ENCODE results near the gene LPO. TPM values are rescaled to one million over a fixed set of nuclear protein-coding genes. Genes with fewer than 3 reads are reported as not detected.

Gene LPO
- total RNA-seq, 6 experiments from 2014 or later, result not detected

DNA sequence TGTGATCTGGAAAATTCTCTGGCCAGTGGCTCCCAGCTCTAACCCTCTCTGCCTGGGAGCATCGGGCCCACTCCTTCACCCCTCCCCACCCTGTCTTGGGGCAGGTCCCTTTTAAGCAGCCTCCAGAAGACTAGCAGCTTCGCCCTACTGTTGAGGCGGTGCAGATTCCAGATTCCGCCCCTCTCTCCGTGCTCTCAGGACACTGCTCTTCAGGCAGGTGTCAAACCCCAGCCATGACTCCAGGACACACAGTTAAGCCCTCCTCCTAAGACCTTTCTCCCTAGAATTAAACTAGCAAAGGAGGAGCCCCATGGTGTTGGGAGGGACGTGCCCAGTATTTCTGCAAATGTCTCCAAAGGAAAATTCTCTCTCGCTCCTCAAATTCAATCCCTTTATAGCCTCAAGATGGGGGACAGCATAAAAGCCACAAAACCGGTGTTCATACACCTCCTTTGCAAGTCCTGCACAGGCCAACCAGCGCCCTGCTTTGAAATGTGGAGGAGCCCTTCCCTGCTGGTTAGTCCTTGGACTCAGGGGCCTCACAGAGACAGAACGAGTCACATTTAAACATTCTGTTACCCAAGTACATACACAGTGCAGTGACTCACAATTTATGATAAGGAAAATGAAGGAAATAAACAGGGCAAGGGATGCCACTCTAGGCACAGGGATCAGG is 7.2 kb downstream of the LPO start:
- DNase-seq, result no peak
- TF ChIP-seq CTCF (IDR thresholded peaks at IDR 0.05), result no peak
- no peaks in the 10 kb centered on the region for H3K9me3 Mint-ChIP-seq
- H3K4me1 Mint-ChIP-seq (ENCODE audit: low read depth), result no peaks in the 10 kb centered on the region
- peaks cover 45% of the 10 kb centered on the region for H3K27me3 Mint-ChIP-seq (ENCODE audit: insufficient read depth)
- no peak overlapping the region for H3K27ac Mint-ChIP-seq
- H3K4me3 Mint-ChIP-seq, result no peak overlapping the region
- H3K36me3 Mint-ChIP-seq (ENCODE audit: low read depth), result no peaks in the 10 kb centered on the region

- Mint-ChIP-seq H3K27ac (no peak overlapping the region), H3K27me3 (ENCODE audit: insufficient read depth) (peaks cover 50% of the 10 kb centered on the region), H3K4me1 (ENCODE audit: low read depth) (no peaks in the 10 kb centered on the region), H3K36me3 (ENCODE audit: low read depth) (no peaks in the 10 kb centered on the region), H3K9me3 (no peaks in the 10 kb centered on the region), H3K4me3 (no peak overlapping the region)
- DNase-seq, result no peak
- no peak for TF ChIP-seq CTCF (IDR thresholded peaks at IDR 0.05)
Measured at GRCh38 chr17:58246104-58246740, 7.8 kb downstream of the LPO start.

DNA sequence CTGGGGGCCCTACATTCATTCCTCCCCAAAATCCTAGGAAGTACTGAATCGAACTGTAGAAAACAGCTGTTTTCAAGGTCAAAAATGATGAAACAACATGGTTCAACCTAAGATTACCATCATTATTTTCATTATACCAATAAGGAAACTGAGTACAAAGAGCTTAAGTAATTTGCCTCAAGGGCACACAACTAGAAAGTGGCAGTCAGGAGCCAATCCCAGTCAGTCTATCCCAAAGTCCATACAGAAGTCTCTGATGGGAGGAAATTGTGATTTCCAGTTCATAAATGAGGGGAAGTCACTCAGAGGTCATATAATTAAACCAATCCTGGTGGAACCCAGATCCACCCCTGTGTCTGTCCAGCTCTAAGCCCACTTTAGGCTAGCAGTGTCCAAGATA is 8.4 kb downstream of the LPO start:
- H3K4me1 Mint-ChIP-seq (ENCODE audit: low read depth), result no peaks in the 10 kb centered on the region
- no peak overlapping the region for H3K4me3 Mint-ChIP-seq
- DNase-seq, result no peak
- TF ChIP-seq CTCF (IDR thresholded peaks at IDR 0.05), result no peak
- no peaks in the 10 kb centered on the region for H3K36me3 Mint-ChIP-seq (ENCODE audit: low read depth)
- no peaks in the 10 kb centered on the region for H3K9me3 Mint-ChIP-seq
- no peak overlapping the region for H3K27ac Mint-ChIP-seq
- H3K27me3 Mint-ChIP-seq (ENCODE audit: insufficient read depth), result peaks cover 46% of the 10 kb centered on the region

DNA sequence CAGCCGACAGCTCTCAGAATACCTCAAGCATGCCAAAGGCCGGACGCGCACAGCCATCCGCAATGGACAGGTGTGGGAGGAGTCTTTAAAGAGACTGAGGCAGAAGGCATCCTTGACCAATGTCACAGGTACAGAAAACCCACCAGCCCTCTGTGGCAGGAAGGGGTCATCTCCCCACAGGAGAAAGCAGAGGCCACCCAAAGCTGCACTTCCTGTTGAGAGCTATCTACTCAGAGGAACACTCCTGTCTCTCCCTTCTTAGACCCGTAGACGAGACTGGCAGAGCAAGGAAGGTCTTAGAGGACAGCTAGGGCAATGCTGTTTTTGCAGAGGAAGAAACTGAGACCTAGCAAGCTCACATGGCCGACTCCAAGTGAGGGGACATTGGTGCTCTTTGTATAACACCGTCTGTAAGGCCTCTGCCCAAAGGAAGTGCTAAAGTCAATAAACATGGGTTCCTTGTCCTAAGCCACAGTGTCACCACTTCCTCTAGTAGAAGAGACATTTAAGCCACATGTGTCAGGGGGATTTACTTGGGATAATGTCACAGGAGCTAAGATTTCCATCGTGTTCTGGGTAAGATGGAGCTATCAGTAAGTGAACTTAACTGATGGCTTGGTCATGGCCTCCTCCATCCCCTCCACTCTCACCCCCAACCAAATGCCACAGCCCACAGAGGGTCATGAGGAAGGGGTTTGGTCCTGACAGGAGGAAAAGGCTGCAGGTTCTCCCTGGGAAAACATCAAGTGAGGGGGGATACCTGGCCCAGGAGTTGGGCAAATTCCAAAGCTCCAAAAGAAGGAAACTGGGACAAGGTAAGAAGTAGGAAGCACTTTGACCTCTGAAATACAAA is 9.4 kb downstream of the LPO start:
- Mint-ChIP-seq H3K36me3 (ENCODE audit: low read depth) (no peaks in the 10 kb centered on the region), H3K4me1 (ENCODE audit: low read depth) (no peaks in the 10 kb centered on the region), H3K9me3 (no peaks in the 10 kb centered on the region), H3K4me3 (no peak overlapping the region), H3K27me3 (ENCODE audit: insufficient read depth) (peaks cover 46% of the 10 kb centered on the region), H3K27ac (no peak overlapping the region)
- DNase-seq, result no peak
- TF ChIP-seq CTCF (IDR thresholded peaks at IDR 0.05), result no peak

GRCh38 chr17:58248955-58249269 is 10.5 kb downstream of the LPO start:
- peaks cover 38% of the 10 kb centered on the region for H3K27me3 Mint-ChIP-seq (ENCODE audit: insufficient read depth)
- H3K4me3 Mint-ChIP-seq, result no peak overlapping the region; the same call in 1 of the 2 replicates
- H3K27ac Mint-ChIP-seq, result no peak overlapping the region
- no peaks in the 10 kb centered on the region for H3K36me3 Mint-ChIP-seq (ENCODE audit: low read depth)
- no peak for TF ChIP-seq CTCF (IDR thresholded peaks at IDR 0.05)
- no peaks in the 10 kb centered on the region for H3K4me1 Mint-ChIP-seq (ENCODE audit: low read depth)
- no peak for DNase-seq
- no peaks in the 10 kb centered on the region for H3K9me3 Mint-ChIP-seq
